HG03135 (cell line): ENCODE measurements around the gene ZNF780A.
"Not testable (repeated sequence)": the region's sequence is repeated elsewhere in the genome, so short reads cannot be mapped to it uniquely, and the experiment has no call there.

Source experiments
- ATAC-seq: cut with Tn5 transposase; IDR thresholded peaks from one replicate; pipeline ENCODE4 v1.9.1; 2021; ENCODE audit warnings: mild to moderate bottlenecking, moderate library complexity; ENCODE audit not compliant: unreplicated experiment

ZNF780A gene

GRCh38 chr19:40090241-40091204 lies at the start of gene ZNF780A:
Gene ZNF780A (minus strand): TSS chr19:40090943. CDS start chr19:40084753, 6,190 bp downstream.
- ATAC-seq = peak; percentile 79

- ATAC-seq = no peak
Measured at GRCh38 chr19:40139533-40140287, 49.0 kb upstream of the ZNF780A start.

DNA sequence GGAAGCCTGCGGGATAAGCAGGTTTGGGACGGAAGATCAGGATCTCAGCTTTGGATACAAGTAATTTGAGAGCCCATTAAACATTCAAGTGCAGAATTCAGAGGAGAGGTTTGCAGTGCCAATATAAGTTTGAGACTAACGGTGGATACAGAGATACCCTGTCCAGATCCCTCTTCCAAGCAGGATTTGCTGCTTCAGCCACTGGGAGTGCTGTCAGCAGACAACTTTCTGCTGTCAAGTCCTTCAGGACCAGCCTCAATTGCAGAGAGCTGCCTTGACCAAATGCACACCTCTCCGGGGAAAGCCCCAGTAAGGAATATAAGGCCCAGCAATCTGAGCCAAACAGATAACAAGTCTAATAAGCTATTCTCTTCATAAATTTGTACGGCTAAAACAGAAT lies 46.1 kb upstream of the ZNF780A start:
- ATAC-seq = no peak

GRCh38 chr19:40134866-40135265 lies 44.1 kb upstream of the ZNF780A start:
- ATAC-seq = no peak

GRCh38 chr19:40133491-40133890 lies 42.7 kb upstream of the ZNF780A start:
- ATAC-seq = no peak

DNA sequence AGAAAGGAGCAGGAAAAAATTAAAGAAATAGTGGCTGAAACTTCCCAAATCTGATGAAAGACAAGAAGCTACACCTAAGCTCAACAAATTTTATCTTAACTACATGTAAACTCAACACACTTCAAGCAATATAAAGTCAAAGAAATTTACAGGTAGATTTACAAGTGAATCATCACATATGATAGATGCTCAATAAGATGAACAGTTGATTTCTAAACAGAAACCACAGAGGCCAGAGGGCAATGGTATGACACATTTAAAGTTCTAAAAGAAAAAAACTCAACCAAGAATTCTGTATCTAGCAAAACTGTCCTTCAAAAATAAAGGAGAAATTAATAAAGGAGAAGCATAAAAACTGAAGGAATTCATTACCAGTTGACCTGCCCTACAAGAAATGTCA lies 39.3 kb upstream of the ZNF780A start:
- no peak for ATAC-seq

- no peak for ATAC-seq
Measured at GRCh38 chr19:40129425-40129824, 38.7 kb upstream of the ZNF780A start.

- no peak for ATAC-seq
Measured at GRCh38 chr19:40128991-40129390, 38.2 kb upstream of the ZNF780A start.

- ATAC-seq = no peak
Measured at GRCh38 chr19:40119380-40119779, 28.6 kb upstream of the ZNF780A start.

DNA sequence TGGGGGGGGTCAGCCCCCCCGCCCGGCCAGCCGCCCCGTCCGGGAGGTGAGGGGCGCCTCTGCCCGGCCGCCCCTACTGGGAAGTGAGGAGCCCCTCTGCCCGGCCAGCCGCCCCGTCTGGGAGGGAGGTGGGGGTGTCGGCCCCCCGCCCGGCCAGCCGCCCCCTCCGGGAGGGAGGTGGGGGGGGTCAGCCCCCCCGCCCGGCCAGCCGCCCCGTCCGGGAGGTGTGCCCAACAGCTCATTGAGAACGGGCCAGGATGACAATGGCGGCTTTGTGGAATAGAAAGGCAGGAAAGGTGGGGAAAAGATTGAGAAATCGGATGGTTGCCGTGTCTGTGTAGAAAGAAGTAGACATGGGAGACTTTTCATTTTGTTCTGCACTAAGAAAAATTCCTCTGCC lies 27.9 kb upstream of the ZNF780A start:
- not testable (repeated sequence) for ATAC-seq

- ATAC-seq = no peak
Measured at GRCh38 chr19:40116075-40116474, 25.3 kb upstream of the ZNF780A start.

GRCh38 chr19:40114119-40114518 lies 23.4 kb upstream of the ZNF780A start:
- not testable (repeated sequence) for ATAC-seq

- not testable (repeated sequence) for ATAC-seq
Measured at GRCh38 chr19:40112271-40112670, 21.5 kb upstream of the ZNF780A start.

DNA sequence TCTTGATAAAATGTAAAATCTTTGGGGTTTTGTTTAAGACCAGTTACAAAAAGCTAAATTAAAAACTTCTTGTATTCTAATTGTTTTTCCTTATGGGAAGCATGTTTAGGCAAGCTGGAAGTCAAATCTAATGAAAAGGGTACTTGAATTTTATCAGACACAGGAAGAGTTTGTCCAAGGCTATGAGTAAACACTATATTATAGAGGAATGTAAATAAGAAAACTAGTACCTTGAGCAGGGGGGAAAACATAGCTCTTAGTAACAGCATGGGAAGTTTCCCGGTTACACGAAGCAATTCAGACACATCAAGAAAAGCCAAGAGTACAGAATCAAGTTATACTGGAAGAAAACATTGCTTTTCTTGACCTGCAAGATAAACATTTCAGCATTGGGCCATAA lies 19.8 kb upstream of the ZNF780A start:
- no peak for ATAC-seq

DNA sequence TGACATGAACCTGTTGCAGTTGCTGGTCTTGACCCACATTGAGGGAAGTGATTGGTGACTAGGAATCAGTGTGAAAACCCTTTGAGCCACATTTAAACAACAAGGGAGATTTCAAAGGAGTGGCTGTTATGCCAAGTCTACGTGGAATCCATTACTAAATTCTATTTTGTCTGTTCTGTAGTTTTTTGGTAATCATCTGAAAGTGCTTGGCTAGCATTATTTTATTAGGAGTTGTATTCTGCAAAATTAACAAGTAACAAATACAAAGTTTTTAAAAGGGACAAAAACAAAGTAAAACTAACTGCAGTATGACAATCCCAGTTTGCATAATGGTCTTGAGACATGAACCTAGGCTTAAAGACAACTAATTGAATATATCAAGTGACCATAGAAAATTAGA lies 14.0 kb upstream of the ZNF780A start:
- ATAC-seq = no peak

DNA sequence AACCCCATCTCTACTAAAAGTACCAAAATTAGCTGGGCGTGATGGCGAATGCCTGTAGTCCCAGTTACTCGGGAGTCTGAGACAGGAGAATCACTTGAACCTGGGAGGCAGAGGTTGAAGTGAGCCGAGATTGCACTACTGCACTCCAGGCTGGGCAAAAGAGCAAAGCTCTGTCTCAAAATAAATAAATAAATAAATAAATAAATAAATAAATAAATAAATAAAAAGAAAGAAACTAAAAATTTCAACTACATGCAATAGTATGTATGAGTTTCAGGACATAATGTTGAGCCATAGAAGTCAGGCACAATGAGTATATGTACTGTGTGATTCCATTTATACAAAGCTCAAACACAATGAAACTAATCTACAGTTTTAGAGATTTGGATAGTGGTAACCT lies 12.9 kb upstream of the ZNF780A start:
- no peak for ATAC-seq

DNA sequence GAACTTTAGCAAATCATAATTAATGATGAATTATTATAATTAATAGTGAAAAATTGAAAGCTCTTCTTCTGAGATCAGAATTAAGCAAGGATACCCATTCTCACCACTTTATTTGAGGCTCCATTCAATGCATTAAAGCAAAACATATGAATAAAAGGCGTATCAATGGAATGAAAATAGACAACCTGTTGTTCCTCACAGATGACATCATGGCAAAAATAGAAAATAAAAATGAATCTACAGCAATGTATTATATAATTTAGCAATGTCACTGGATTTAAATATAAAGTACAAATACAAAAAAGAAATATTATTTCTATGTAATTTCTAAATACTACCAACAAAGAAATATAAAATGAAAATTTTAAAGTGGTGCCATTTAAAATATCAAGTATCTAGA lies 11.1 kb upstream of the ZNF780A start:
- ATAC-seq = no peak

- no peak for ATAC-seq
Measured at GRCh38 chr19:40093416-40093815, 2.7 kb upstream of the ZNF780A start.

GRCh38 chr19:40091205-40092129 lies 724 bp upstream of the ZNF780A start:
- no peak for ATAC-seq

DNA sequence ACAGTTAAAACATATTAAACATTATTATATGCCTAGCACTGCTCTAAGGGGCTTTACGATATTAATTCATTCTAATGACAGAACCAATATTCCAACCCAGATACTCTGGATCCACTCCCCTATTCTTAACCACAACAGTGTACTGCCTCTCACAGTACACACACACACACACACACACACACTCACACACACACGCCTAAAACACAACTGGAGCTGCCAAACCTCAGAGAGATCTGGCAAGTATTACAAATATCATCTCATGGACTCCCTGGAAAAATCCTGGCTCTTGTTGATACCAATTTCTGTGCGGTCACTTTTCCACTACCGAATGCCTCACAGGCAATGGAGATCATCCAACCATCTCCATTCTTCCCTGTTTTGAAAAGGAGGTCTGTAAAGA lies 1.3 kb downstream of the ZNF780A start:
- ATAC-seq = no peak
